HL-60 (cell line): ENCODE results near the gene GALK2.

ENCODE experiments used
- DNase-seq, 2 experiments: peaks; one replicate each; pipeline ENCODE4 v3.0.0-alpha.2; 2010 to 2020; ENCODE audit warnings: low read depth in 1 of 2, low spot score in 1 of 2
- H3K27ac ChIP-seq: fragments of 250-450 bp; sonication (Bioruptor Pico); replicated peaks from 2 replicates; pipeline ENCODE4 v1.5.1; 2020; ENCODE audit warnings: mild to moderate bottlenecking, moderate library complexity
- H3K27me3 ChIP-seq: fragments of 250-450 bp; sonication (Bioruptor Pico); 2 replicates; pipeline ENCODE4 v1.5.1; 2021; ENCODE audit warnings: mild to moderate bottlenecking, moderate library complexity; ENCODE audit not compliant: insufficient read depth, poor library complexity, severe bottlenecking
- H3K4me3 ChIP-seq: replicated peaks from 2 replicates; pipeline ENCODE4 v1.5.1; 2011; ENCODE audit warnings: mild to moderate bottlenecking, control low read depth, low read length; ENCODE audit not compliant: insufficient read depth
- GABPA ChIP-seq: IDR thresholded peaks from 2 replicates; pipeline ENCODE4 v1.6.1; 2012; ENCODE audit warnings: low read depth
- POLR2AphosphoS5 ChIP-seq: IDR thresholded peaks from 2 replicates; pipeline ENCODE4 v1.6.1; 2012; ENCODE audit warnings: low read depth
- SPI1 ChIP-seq: IDR thresholded peaks from 2 replicates; pipeline ENCODE4 v1.6.1; 2012; ENCODE audit warnings: low read depth, mild to moderate bottlenecking, borderline replicate concordance
- TF ChIP-seq, protein P1 (sequence below): IDR thresholded peaks from 2 replicates; pipeline ENCODE4 v1.6.1; 2012; ENCODE audit warnings: low read depth; ENCODE audit not compliant: insufficient replicate concordance
- TF ChIP-seq, protein P2 (sequence below): IDR thresholded peaks from one replicate; pipeline ENCODE4 v1.5.1; 2011; ENCODE audit warnings: low read length, control low read depth, inconsistent platforms; ENCODE audit not compliant: insufficient read depth

Gene GALK2

DNA sequence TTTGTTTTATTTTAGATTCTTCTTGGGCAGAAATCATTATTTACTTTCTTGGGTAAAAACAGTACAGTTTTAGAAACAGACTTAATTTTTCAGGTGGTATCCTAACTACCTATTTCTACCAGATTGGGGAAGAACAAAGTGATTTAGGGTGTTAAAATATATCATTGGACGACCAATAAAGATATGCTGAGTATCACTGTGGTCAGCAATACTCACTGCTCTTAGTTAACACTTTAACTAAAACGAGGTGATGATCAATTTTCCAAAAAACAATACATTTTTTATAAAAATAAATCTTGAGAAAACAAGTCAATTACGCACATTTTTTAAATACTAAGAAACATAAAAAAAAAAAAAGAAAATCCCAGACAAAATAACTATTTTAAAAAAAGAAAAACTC is 18.2 kb upstream of the GALK2 start:
- Histone ChIP-seq H3K27ac (no peak overlapping the region), H3K4me3 (no peak overlapping the region), H3K27me3 (no peaks in the 10 kb centered on the region)
- no peak for TF ChIP-seq GABPA
- TF ChIP-seq POLR2AphosphoS5, result no peak
- no peak for TF ChIP-seq SPI1
- TF ChIP-seq, protein P1, sequence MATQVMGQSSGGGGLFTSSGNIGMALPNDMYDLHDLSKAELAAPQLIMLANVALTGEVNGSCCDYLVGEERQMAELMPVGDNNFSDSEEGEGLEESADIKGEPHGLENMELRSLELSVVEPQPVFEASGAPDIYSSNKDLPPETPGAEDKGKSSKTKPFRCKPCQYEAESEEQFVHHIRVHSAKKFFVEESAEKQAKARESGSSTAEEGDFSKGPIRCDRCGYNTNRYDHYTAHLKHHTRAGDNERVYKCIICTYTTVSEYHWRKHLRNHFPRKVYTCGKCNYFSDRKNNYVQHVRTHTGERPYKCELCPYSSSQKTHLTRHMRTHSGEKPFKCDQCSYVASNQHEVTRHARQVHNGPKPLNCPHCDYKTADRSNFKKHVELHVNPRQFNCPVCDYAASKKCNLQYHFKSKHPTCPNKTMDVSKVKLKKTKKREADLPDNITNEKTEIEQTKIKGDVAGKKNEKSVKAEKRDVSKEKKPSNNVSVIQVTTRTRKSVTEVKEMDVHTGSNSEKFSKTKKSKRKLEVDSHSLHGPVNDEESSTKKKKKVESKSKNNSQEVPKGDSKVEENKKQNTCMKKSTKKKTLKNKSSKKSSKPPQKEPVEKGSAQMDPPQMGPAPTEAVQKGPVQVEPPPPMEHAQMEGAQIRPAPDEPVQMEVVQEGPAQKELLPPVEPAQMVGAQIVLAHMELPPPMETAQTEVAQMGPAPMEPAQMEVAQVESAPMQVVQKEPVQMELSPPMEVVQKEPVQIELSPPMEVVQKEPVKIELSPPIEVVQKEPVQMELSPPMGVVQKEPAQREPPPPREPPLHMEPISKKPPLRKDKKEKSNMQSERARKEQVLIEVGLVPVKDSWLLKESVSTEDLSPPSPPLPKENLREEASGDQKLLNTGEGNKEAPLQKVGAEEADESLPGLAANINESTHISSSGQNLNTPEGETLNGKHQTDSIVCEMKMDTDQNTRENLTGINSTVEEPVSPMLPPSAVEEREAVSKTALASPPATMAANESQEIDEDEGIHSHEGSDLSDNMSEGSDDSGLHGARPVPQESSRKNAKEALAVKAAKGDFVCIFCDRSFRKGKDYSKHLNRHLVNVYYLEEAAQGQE, result no peak
- DNase-seq, result no peak

DNA sequence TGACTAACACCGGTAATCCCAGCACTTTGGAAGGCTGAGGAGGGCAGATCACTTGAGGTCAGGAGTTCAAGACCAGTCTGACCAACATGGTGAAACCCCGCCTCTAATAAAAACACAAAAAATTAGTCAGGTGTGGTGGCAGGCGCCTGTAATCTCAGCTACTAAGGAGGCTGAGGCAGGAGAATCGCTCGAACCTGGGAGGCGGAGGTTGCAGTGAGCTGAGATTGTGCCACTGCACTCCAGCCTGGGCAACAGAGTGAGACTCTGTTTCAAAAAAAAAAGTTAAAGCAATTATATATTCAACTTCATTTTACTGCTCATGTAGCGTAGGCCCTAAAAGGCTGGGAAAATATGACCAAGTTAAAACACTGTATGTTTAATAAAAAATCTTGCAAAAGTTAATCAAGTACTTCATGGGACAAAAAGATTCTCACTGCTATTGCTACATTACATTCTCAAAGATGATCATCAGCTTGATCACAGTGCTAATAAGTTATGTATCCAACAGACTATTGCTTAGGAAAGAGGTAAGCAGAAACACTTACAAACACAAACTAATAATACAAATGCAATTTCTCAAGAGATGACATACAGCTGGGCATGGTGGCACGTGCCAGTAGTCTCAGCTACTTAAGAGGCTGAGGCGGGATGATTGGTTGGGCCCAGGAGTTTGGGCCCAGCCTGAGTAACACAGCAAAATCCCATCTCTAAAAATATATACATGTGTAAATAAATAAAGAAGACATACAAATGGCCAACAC is 17.3 kb upstream of the GALK2 start:
- H3K27me3 ChIP-seq, result no peaks in the 10 kb centered on the region
- no peak overlapping the region for H3K4me3 ChIP-seq
- TF ChIP-seq GABPA (no peak), SPI1 (no peak)
- no peak for DNase-seq
- H3K27ac ChIP-seq, result no peak overlapping the region

DNA sequence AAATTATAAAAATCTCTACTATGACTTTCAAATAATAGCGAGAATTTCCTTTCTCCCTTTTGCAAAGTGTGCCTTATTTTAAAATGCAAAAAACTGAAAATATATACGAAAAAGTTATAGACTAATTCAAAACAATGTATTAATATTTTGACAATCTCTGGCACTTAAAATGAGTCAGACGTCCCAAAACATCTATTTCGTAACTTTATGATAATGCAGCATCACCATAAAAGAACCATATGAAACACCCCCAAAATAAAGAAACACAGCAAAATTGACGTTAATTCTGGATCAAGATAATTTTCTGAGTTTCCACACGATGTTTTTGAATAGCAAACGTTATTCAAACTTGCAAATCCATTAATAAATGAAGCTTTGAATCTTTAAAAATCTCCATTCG is 15.7 kb upstream of the GALK2 start:
- peak overlapping the region; percentile 86 for H3K27ac ChIP-seq
- DNase-seq, result no peak
- no peak for TF ChIP-seq SPI1
- TF ChIP-seq, protein P2, sequence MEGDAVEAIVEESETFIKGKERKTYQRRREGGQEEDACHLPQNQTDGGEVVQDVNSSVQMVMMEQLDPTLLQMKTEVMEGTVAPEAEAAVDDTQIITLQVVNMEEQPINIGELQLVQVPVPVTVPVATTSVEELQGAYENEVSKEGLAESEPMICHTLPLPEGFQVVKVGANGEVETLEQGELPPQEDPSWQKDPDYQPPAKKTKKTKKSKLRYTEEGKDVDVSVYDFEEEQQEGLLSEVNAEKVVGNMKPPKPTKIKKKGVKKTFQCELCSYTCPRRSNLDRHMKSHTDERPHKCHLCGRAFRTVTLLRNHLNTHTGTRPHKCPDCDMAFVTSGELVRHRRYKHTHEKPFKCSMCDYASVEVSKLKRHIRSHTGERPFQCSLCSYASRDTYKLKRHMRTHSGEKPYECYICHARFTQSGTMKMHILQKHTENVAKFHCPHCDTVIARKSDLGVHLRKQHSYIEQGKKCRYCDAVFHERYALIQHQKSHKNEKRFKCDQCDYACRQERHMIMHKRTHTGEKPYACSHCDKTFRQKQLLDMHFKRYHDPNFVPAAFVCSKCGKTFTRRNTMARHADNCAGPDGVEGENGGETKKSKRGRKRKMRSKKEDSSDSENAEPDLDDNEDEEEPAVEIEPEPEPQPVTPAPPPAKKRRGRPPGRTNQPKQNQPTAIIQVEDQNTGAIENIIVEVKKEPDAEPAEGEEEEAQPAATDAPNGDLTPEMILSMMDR, result no peak
- no peak for TF ChIP-seq GABPA
- TF ChIP-seq, protein P1, result no peak
- no peak for TF ChIP-seq POLR2AphosphoS5
- no peaks in the 10 kb centered on the region for H3K27me3 ChIP-seq
- H3K4me3 ChIP-seq, result peak overlapping the region; percentile 81

DNA sequence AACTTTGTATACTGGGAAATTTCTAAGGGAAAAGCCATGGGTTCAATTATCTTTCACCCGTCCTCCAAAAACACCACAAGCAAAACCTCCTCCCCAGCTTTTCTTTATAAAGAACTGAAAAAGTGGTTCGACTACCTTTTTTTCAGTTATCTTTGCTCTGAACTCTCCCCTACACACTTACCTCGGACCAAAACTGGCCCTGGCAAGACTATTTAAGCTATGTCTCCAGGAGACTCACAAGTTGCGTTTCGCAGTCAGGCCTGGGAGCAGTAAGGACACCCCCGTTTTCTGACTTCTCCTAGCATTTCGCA is 15.3 kb upstream of the GALK2 start:
- peak overlapping the region; percentile 86 for H3K27ac ChIP-seq
- peak in 1 of 2 experiments; percentile 23 for DNase-seq

More for the DNA sequence above, 15.3 kb upstream of the GALK2 start:
- Histone ChIP-seq H3K4me3 (peak overlapping the region; percentile 81), H3K27me3 (no peaks in the 10 kb centered on the region)
- TF ChIP-seq POLR2AphosphoS5 (no peak), SPI1 (no peak), GABPA (no peak)
- TF ChIP-seq, protein P2, result no peak
- TF ChIP-seq, protein P1, result no peak
